Muscle of arm (tissue), 12 donors: ENCODE data around the gene AP3S2. TPM values are rescaled to one million over a fixed set of nuclear protein-coding genes. Genes with fewer than 3 reads are reported as not detected.
"Not testable (repeated sequence)": the region's sequence is repeated elsewhere in the genome, so short reads cannot be mapped to it uniquely, and the experiment has no call there.

ENCODE experiments used
- DNase-seq: peaks from one replicate; pipeline ENCODE4 v3.0.0-alpha.2; 2013
- polyA plus RNA-seq, 12 donors: library from polyadenylated mRNA; unstranded; fragments of 120-200 nt; gene quantifications; one replicate each; pipeline ENCODE4 v1.2.1, GENCODE V29; 2013; ENCODE audit not compliant: insufficient read length in 12 of 12

AP3S2 gene
- polyA plus RNA-seq, 12 donors: 12.1 to 36.4 (median 28.5) TPM; not detected in 1

GRCh38 chr15:89837134-89837829, 56.5 kb downstream of the AP3S2 start:
- no peak for DNase-seq

- no peak for DNase-seq
Measured at GRCh38 chr15:89836267-89837133, 57.3 kb downstream of the AP3S2 start.

- no peak for DNase-seq
Measured at GRCh38 chr15:89835176-89835564, 58.6 kb downstream of the AP3S2 start.

GRCh38 chr15:89834465-89835175, 59.2 kb downstream of the AP3S2 start:
- DNase-seq: not testable (repeated sequence)

- no peak for DNase-seq
Measured at GRCh38 chr15:89833966-89834365, 59.8 kb downstream of the AP3S2 start.

GRCh38 chr15:89830639-89831038, 63.2 kb downstream of the AP3S2 start:
- no peak for DNase-seq

- DNase-seq: no peak
Measured at GRCh38 chr15:89829616-89830440, 64.0 kb downstream of the AP3S2 start.

GRCh38 chr15:89829161-89829560, 64.6 kb downstream of the AP3S2 start:
- no peak for DNase-seq

- DNase-seq: peak; percentile 48
Measured at GRCh38 chr15:89828281-89829145, 65.3 kb downstream of the AP3S2 start.

GRCh38 chr15:89827829-89828228, 66.0 kb downstream of the AP3S2 start:
- no peak for DNase-seq

- no peak for DNase-seq
Measured at GRCh38 chr15:89826671-89827655, 66.8 kb downstream of the AP3S2 start.

- DNase-seq: no peak
Measured at GRCh38 chr15:89825271-89825940, 68.4 kb downstream of the AP3S2 start.

- DNase-seq: no peak
Measured at GRCh38 chr15:89824607-89824867, 69.3 kb downstream of the AP3S2 start.

- no peak for DNase-seq
Measured at GRCh38 chr15:89823836-89824606, 69.8 kb downstream of the AP3S2 start.

- no peak for DNase-seq
Measured at GRCh38 chr15:89822951-89823711, 70.7 kb downstream of the AP3S2 start.

GRCh38 chr15:89822611-89822950, 71.2 kb downstream of the AP3S2 start:
- DNase-seq: no peak

- no peak for DNase-seq
Measured at GRCh38 chr15:89822026-89822425, 71.8 kb downstream of the AP3S2 start.
